ENCODE measurements around the gene FAM83C. TPM values are rescaled to one million over a fixed set of nuclear protein-coding genes. Genes with fewer than 3 reads are reported as not detected.
A peak's percentile ranks its signal among the peaks of the same experiment; 100 is the strongest.

FAM83C gene
- total RNA-seq: not detected
- polyA plus RNA-seq: not detected
- not detected for total RNA-seq

DNA sequence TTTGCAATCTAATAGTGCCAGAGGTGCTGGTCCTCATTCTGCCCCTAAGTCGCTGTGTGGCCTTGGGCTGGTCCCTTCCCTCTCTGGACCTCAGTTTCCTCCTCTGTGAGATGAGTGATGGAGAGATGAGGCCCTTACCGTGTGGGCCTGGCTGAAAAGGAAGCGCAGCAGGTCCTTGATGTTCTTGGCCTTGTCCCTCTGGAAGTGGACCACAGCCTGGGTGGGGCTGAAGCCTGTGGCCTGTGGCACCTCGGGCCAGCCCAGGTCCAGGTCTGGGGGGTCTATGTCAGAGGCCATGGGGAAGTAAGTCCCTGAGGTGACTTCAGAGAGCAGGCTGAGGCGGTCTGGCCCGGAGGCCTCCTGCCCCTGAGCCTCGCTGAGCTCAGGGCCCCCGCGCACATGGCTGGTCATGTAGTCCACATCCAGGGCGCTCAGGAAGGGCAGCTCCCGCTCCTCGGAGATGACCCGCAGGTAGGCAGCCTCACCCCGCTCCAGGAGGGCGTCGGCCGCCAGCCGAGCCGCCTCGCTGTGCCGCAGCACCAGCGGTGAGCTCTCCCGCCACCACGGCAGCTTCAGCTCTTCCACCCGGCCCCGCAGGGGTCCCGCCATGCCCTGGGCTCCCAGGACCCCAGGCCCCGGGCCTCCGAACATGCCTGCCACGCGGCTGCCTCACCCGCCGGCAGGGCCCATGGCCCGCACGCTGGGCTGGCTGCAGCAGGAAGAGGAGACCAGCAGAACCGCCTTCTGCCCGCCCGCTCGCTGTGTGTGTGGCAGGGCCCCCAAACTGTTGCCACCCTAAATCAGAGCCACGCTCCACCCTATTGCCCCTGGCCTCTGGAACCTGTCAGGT, at the start of gene FAM83C:
FAM83C (minus strand) TSS at position 772 of the 850 bp plus-strand sequence; CDS start at position 651, 121 bp downstream.
- Histone ChIP-seq H3K27ac (ENCODE audit: low read depth, low read length) (no peak within 1 kb of the TSS), H3K36me3 (ENCODE audit: control insufficient read depth in 2 of 3, insufficient read depth in 3 of 3, low read length in 3 of 3) (no peaks in the 10 kb centered on the region), H3K9me3 (ENCODE audit: control insufficient read depth in 2 of 3, low read length in 3 of 3) (no peaks in the 10 kb centered on the region), H3K4me3 (ENCODE audit: low read length) (no peak within 1 kb of the TSS), H3K4me1 (ENCODE audit: control insufficient read depth in 2 of 2, insufficient read depth in 2 of 2, low read length in 2 of 2) (no peaks in the 10 kb centered on the region), H3K27me3 (ENCODE audit: control insufficient read depth in 2 of 2, insufficient read depth in 2 of 2, low read length in 2 of 2) (no peaks in the 10 kb centered on the region)
- peaks cover 0 to 5% (median 0%) of the 10 kb centered on the region in 7 donors for H3K4me1 Mint-ChIP-seq
- ATAC-seq (no peak), DNase-seq (no peak)
- H3K27ac Mint-ChIP-seq: no peak within 1 kb of the TSS
- peaks cover 0 to 8% (median 4%) of the 10 kb centered on the region in 5 donors for H3K27me3 Mint-ChIP-seq
- intact Hi-C loops (cut with micrococcal nuclease): no loop called here
- CTCF ChIA-PET: no interaction called here
- H3K9me3 Mint-ChIP-seq: peaks cover 0 to 3% (median 0%) of the 10 kb centered on the region in 11 donors
- no peak within 1 kb of the TSS for H3K4me3 Mint-ChIP-seq
- POLR2A ChIA-PET: no interaction called here
- H3K36me3 Mint-ChIP-seq: no peaks in the 10 kb centered on the region

DNA sequence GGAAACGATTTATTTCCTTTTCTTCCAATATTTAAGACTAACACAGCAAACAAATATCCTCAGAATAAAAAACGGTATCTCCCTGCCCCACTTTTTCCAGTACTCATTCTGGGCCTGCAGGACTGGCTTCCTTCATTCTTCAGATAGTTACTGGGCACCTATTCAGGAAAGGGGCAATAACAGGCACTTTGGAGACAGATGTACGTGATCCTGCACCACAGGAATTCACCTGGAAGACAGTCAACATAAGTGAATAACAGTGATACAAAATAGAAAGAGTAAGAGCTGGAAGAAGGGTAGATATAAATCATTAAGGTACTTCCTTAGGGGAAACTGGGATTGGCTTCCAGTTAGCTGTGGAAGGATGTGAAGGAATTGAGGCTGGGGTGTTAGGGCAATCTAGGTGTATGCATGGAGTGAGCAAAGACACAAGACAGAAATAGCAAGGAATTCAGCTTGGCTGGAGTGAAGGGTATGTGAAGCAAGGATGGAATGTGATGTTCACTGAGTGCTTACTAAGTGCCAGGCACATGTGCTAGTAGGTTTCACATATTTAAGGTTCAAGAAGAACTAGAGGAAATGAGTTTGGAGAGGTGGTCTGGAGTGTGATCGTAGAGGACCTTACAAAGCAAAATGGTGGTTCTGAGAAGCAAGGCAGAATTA, 49.3 kb upstream of the FAM83C start:
- no peaks in the 10 kb centered on the region for H3K4me1 ChIP-seq (ENCODE audit: control insufficient read depth in 2 of 2, insufficient read depth in 2 of 2, low read length in 2 of 2)
- ChIA-PET CTCF (no interaction called here), POLR2A (no interaction called here)
- H3K27me3 Mint-ChIP-seq: no peaks in the 10 kb centered on the region
- H3K27me3 ChIP-seq (ENCODE audit: control insufficient read depth in 2 of 2, insufficient read depth in 2 of 2, low read length in 2 of 2): no peaks in the 10 kb centered on the region
- H3K36me3 ChIP-seq (ENCODE audit: control insufficient read depth in 2 of 3, insufficient read depth in 3 of 3, low read length in 3 of 3): peaks cover 0 to 37% (median 7%) of the 10 kb centered on the region in 3 experiments
- H3K4me3 ChIP-seq (ENCODE audit: low read length): no peak overlapping the region
- no peaks in the 10 kb centered on the region for H3K9me3 Mint-ChIP-seq
- peaks cover 0 to 3% (median 0%) of the 10 kb centered on the region in 7 donors for H3K4me1 Mint-ChIP-seq
- no peaks in the 10 kb centered on the region for H3K9me3 ChIP-seq (ENCODE audit: control insufficient read depth in 2 of 3, low read length in 3 of 3)
- peak overlapping the region in 1 of 9 donors; percentile 44 for H3K27ac Mint-ChIP-seq
- DNase-seq: no peak
- intact Hi-C loops (cut with micrococcal nuclease): loop anchor here in 1 of 2 donors (2.0 kb wide), 1 partner anchor 105 kb away; no protein-coding TSS in a partner anchor
- ATAC-seq: no peak
- no peak overlapping the region for H3K4me3 Mint-ChIP-seq
- no peak overlapping the region for H3K27ac ChIP-seq (ENCODE audit: low read depth, low read length)
- H3K36me3 Mint-ChIP-seq: peaks cover 0 to 29% (median 14%) of the 10 kb centered on the region in 5 donors

DNA sequence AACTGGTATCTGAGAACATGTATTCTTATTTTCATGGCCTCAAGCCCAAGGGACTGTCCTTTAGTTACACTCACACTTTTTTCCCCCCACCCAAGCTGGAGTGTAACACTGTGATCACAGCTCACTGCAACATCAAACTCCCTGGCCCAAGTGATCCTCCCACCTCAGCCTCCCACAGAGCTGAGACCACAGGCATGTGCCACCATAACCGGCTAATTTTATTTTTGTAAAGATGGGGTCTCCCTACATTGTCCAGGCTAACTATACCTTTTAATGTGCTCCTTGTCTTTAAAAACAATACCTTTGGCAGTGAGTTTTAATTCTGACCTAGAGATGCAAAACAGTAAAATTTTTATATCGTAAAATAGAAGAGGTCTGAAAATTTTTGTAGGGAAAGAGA, 48.2 kb upstream of the FAM83C start:
- CTCF ChIA-PET: interaction anchor here (0.6 kb wide), 1 partner anchor 32 kb away, joined by 3 read pairs; no protein-coding TSS in a partner anchor
- no peak overlapping the region for H3K4me3 Mint-ChIP-seq
- Histone ChIP-seq H3K9me3 (ENCODE audit: control insufficient read depth in 2 of 3, low read length in 3 of 3) (no peaks in the 10 kb centered on the region), H3K27me3 (ENCODE audit: control insufficient read depth in 2 of 2, insufficient read depth in 2 of 2, low read length in 2 of 2) (no peaks in the 10 kb centered on the region), H3K27ac (ENCODE audit: low read depth, low read length) (no peak overlapping the region), H3K4me1 (ENCODE audit: control insufficient read depth in 2 of 2, insufficient read depth in 2 of 2, low read length in 2 of 2) (no peaks in the 10 kb centered on the region), H3K4me3 (ENCODE audit: low read length) (no peak overlapping the region), H3K36me3 (ENCODE audit: control insufficient read depth in 2 of 3, insufficient read depth in 3 of 3, low read length in 3 of 3) (peaks cover 0 to 28% (median 7%) of the 10 kb centered on the region in 3 experiments)
- POLR2A ChIA-PET: no interaction called here
- DNase-seq (no peak), ATAC-seq (no peak)
- intact Hi-C loops (cut with micrococcal nuclease): no loop called here
- no peaks in the 10 kb centered on the region for H3K9me3 Mint-ChIP-seq
- H3K27me3 Mint-ChIP-seq: no peaks in the 10 kb centered on the region
- peaks cover 0 to 18% (median 4%) of the 10 kb centered on the region in 5 donors for H3K36me3 Mint-ChIP-seq
- peaks cover 0 to 3% (median 0%) of the 10 kb centered on the region in 7 donors for H3K4me1 Mint-ChIP-seq
- no peak overlapping the region for H3K27ac Mint-ChIP-seq

DNA sequence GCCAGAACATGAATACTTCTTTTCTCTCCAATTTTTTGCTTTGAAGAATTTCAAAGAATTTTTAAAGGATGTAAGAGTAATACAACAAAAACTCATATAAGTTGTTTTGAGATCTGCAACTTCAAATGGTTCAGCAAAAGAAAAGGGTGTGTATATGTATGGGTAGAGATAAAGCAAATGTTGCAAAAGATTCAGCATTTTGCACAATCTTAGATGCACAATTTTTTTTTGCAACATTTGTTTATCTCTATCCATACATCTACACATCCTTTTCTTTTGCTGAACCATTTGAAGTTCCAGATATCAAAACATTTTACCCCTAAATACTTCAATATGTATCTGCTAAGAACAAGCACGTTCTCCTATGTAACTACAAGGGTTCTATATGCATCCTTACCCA, 47.4 kb upstream of the FAM83C start:
- H3K9me3 ChIP-seq (ENCODE audit: control insufficient read depth in 2 of 3, low read length in 3 of 3): no peaks in the 10 kb centered on the region
- Mint-ChIP-seq H3K4me1 (peaks cover 0 to 3% (median 0%) of the 10 kb centered on the region in 7 donors), H3K9me3 (no peaks in the 10 kb centered on the region), H3K27ac (no peak overlapping the region), H3K27me3 (no peaks in the 10 kb centered on the region), H3K36me3 (peaks cover 0 to 14% (median 4%) of the 10 kb centered on the region in 5 donors), H3K4me3 (no peak overlapping the region)
- ChIA-PET POLR2A (no interaction called here), CTCF (no interaction called here)
- DNase-seq (no peak), ATAC-seq (no peak)
- no peaks in the 10 kb centered on the region for H3K27me3 ChIP-seq (ENCODE audit: control insufficient read depth in 2 of 2, insufficient read depth in 2 of 2, low read length in 2 of 2)
- H3K4me1 ChIP-seq (ENCODE audit: control insufficient read depth in 2 of 2, insufficient read depth in 2 of 2, low read length in 2 of 2): no peaks in the 10 kb centered on the region
- H3K4me3 ChIP-seq (ENCODE audit: low read length): no peak overlapping the region
- intact Hi-C loops (cut with micrococcal nuclease): no loop called here
- peaks cover 0 to 20% (median under 1%) of the 10 kb centered on the region in 3 experiments for H3K36me3 ChIP-seq (ENCODE audit: control insufficient read depth in 2 of 3, insufficient read depth in 3 of 3, low read length in 3 of 3)
- no peak overlapping the region for H3K27ac ChIP-seq (ENCODE audit: low read depth, low read length)

DNA sequence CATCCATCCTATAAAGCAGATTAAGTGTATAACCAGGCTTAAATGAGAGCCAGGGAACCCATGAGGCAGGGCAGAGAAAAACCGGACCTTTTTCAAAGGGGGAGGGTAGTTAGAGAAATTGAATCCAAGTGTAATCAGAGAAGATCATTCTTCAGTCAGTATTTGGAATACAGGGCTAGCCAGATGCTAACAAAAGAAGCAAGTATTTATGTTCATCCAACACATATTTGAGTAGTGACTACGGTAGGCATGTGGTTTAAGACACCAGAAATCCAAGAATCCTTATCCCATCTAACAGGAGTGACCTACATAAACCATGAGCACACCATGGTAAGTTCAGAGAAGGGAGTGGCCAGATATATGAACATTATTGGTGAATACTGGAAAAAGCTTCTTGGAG, 46.8 kb upstream of the FAM83C start:
- ATAC-seq (no peak), DNase-seq (no peak)
- POLR2A ChIA-PET: no interaction called here
- Histone ChIP-seq H3K4me1 (ENCODE audit: control insufficient read depth in 2 of 2, insufficient read depth in 2 of 2, low read length in 2 of 2) (no peaks in the 10 kb centered on the region), H3K27ac (ENCODE audit: low read depth, low read length) (no peak overlapping the region), H3K4me3 (ENCODE audit: low read length) (no peak overlapping the region), H3K36me3 (ENCODE audit: control insufficient read depth in 2 of 3, insufficient read depth in 3 of 3, low read length in 3 of 3) (peaks cover 0 to 14% (median 0%) of the 10 kb centered on the region in 3 experiments), H3K27me3 (ENCODE audit: control insufficient read depth in 2 of 2, insufficient read depth in 2 of 2, low read length in 2 of 2) (no peaks in the 10 kb centered on the region), H3K9me3 (ENCODE audit: control insufficient read depth in 2 of 3, low read length in 3 of 3) (no peaks in the 10 kb centered on the region)
- CTCF ChIA-PET: no interaction called here
- no peaks in the 10 kb centered on the region for H3K27me3 Mint-ChIP-seq
- peaks cover 0 to 8% (median 2%) of the 10 kb centered on the region in 5 donors for H3K36me3 Mint-ChIP-seq
- H3K27ac Mint-ChIP-seq: no peak overlapping the region
- H3K9me3 Mint-ChIP-seq: no peaks in the 10 kb centered on the region
- intact Hi-C loops (cut with micrococcal nuclease): no loop called here
- H3K4me1 Mint-ChIP-seq: peaks cover 0 to 3% (median 0%) of the 10 kb centered on the region in 7 donors
- H3K4me3 Mint-ChIP-seq: no peak overlapping the region

DNA sequence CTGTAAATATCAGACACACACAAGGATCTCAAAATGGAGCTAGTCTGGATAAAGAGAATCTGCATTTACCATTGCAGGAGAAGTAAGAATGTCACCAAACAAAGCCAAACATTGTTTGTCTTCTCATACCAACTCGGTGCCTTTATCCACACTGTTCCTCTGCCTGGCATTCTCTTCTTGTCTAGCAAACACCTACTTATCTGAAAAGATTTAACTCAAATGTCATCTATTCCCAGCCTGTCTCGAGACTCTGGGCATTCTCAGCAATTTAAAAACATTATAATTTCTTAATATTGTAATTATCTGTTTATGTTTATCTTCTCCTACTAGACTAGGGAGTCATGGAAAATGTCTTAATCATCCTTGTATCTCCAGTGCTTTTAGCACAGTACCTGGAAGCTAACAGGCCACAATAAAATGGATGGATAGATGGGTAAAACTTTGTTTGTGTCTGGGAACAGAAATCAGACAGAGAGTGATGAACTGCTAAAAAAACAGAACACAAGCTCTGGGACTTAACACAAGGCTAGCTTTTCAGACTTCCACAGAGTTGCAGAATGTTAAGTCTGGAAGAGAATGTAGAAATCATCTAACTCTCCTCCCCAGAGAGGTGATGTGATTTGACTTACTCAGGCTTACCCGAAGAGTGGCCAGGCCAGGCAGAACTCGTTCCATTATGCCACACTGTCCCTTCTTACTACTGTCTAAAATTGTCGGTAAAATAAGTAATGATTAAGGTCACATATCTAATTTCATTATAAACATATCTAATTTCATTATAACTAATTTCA, 42.3 kb upstream of the FAM83C start:
- ChIA-PET CTCF (no interaction called here), POLR2A (no interaction called here)
- intact Hi-C loops (cut with micrococcal nuclease): no loop called here
- Mint-ChIP-seq H3K4me3 (no peak overlapping the region), H3K27me3 (no peaks in the 10 kb centered on the region), H3K27ac (no peak overlapping the region), H3K36me3 (peaks cover 0 to 4% (median 0%) of the 10 kb centered on the region in 5 donors), H3K9me3 (no peaks in the 10 kb centered on the region), H3K4me1 (peaks cover 0 to 1% (median 0%) of the 10 kb centered on the region in 7 donors)
- H3K27me3 ChIP-seq (ENCODE audit: control insufficient read depth in 2 of 2, insufficient read depth in 2 of 2, low read length in 2 of 2): no peaks in the 10 kb centered on the region
- no peaks in the 10 kb centered on the region for H3K36me3 ChIP-seq (ENCODE audit: control insufficient read depth in 2 of 3, insufficient read depth in 3 of 3, low read length in 3 of 3)
- DNase-seq (no peak), ATAC-seq (no peak)
- H3K4me1 ChIP-seq (ENCODE audit: control insufficient read depth in 2 of 2, insufficient read depth in 2 of 2, low read length in 2 of 2): no peaks in the 10 kb centered on the region
- H3K4me3 ChIP-seq (ENCODE audit: low read length): no peak overlapping the region
- H3K9me3 ChIP-seq (ENCODE audit: control insufficient read depth in 2 of 3, low read length in 3 of 3): no peaks in the 10 kb centered on the region
- H3K27ac ChIP-seq (ENCODE audit: low read depth, low read length): no peak overlapping the region
